ENCODE results near the gene ZNF212. TPM values are rescaled to one million over a fixed set of nuclear protein-coding genes. Genes with fewer than 3 reads are reported as not detected.
A peak's percentile ranks its signal among the peaks of the same experiment; 100 is the strongest.

The ZNF212 gene
- polyA plus RNA-seq, 1 of the 3 experiments (the other 2 are of a cell fraction): 11.5 TPM

- DNase-seq: peak; percentile 64
- Histone ChIP-seq H3K4me1 (ENCODE audit: control insufficient read depth in 1 of 2, insufficient read depth in 2 of 2, low read depth in 1 of 2, low read length in 1 of 2) (peaks cover 13 to 15% of the 10 kb centered on the region in 2 experiments; a peak in 2 of 4 replicates), H3K9me2 (no peaks in the 10 kb centered on the region), H4K20me1 (ENCODE audit: insufficient read depth) (peaks cover 16% of the 10 kb centered on the region), H3K4me2 (peak overlapping the region; percentile 99), H3K36me3 (replicated peaks in 1 of 2; ENCODE audit: control insufficient read depth in 1 of 2, insufficient read depth in 2 of 2, low read length in 1 of 2) (peaks cover 30 to 34% of the 10 kb centered on the region in 2 experiments), H3F3A (replicated peaks; ENCODE audit: insufficient read depth) (peaks cover 11% of the 10 kb centered on the region), H3K27ac (ENCODE audit: low read depth in 2 of 2, low read length in 1 of 2) (peak overlapping the region; percentile 46 to 93; a peak in 2 of 4 replicates), H2AFZ (ENCODE audit: low read depth) (no peak overlapping the region), H3K9ac (peak overlapping the region; percentile 85), H3K79me2 (ENCODE audit: insufficient read depth) (peaks cover 65% of the 10 kb centered on the region), H3K9me3 (no peaks in the 10 kb centered on the region), H3K4me3 (ENCODE audit: low read depth in 2 of 2, low read length in 1 of 2) (peak overlapping the region; percentile 90 to 91), H3K27me3 (ENCODE audit: insufficient read depth) (no peaks in the 10 kb centered on the region)
- TF ChIP-seq FOXJ3 (CRISPR knock-in tag; IDR thresholded peaks at IDR 0.05): no peak
- TF ChIP-seq, protein P1, sequence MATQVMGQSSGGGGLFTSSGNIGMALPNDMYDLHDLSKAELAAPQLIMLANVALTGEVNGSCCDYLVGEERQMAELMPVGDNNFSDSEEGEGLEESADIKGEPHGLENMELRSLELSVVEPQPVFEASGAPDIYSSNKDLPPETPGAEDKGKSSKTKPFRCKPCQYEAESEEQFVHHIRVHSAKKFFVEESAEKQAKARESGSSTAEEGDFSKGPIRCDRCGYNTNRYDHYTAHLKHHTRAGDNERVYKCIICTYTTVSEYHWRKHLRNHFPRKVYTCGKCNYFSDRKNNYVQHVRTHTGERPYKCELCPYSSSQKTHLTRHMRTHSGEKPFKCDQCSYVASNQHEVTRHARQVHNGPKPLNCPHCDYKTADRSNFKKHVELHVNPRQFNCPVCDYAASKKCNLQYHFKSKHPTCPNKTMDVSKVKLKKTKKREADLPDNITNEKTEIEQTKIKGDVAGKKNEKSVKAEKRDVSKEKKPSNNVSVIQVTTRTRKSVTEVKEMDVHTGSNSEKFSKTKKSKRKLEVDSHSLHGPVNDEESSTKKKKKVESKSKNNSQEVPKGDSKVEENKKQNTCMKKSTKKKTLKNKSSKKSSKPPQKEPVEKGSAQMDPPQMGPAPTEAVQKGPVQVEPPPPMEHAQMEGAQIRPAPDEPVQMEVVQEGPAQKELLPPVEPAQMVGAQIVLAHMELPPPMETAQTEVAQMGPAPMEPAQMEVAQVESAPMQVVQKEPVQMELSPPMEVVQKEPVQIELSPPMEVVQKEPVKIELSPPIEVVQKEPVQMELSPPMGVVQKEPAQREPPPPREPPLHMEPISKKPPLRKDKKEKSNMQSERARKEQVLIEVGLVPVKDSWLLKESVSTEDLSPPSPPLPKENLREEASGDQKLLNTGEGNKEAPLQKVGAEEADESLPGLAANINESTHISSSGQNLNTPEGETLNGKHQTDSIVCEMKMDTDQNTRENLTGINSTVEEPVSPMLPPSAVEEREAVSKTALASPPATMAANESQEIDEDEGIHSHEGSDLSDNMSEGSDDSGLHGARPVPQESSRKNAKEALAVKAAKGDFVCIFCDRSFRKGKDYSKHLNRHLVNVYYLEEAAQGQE (IDR thresholded peaks at IDR 0.05; ENCODE audit: low read depth, low read length): no peak
- TF ChIP-seq TAF1 (IDR thresholded peaks at IDR 0.05; ENCODE audit: borderline replicate concordance, low read depth, low read length): no peak
- TF ChIP-seq RXRA (IDR thresholded peaks at IDR 0.05; ENCODE audit: borderline replicate concordance, low read depth): no peak
- CTCF ChIA-PET: interaction anchor here (1.1 to 6.7 kb wide), 9 partner anchors 11 to 114 kb away, joined by 3 to 83 read pairs (median 13); partner anchors contain the start of genes ZNF398 and ZNF783
- 19% methylated on average over 5 of the region's 7 CpGs for WGBS (ENCODE audit: low lambda C conversion rate)
- POLR2A ChIA-PET: interaction anchor here (1.5 to 2.3 kb wide), 3 partner anchors 11 to 71 kb away, joined by 3 to 22 read pairs (median 9); partner anchors contain the start of genes ZNF398 and ZNF425
These were observed 42.7 kb upstream of the ZNF212 start for GRCh38 chr7:149196705-149197171.

DNA sequence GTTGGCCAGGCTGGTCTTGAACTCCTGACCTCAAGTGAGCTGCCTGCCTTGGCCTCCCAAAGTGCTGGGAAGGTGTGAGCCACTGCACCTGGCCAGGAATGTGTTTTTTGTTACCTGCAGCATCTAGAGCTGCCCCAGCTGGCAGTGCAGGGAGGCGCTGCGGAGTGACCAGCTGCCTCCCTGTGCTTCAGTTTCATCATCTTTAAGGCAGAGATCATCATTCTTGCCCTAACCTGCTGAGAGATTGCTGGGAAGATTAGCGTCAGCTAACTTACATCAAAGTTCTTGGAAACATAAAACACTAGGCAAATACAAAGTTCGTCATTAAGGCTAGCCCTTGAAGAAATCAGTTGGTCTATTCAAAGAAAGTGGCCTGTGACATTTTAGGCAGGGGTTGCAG lies 41.8 kb upstream of the ZNF212 start:
- TF ChIP-seq MEF2A (IDR thresholded peaks at IDR 0.05; ENCODE audit: borderline replicate concordance, low read depth) (no peak), MAX (IDR thresholded peaks at IDR 0.05; ENCODE audit: low read depth) (no peak), IRF3 (IDR thresholded peaks at IDR 0.05; ENCODE audit: low read depth, low read length) (no peak), ELF1 (IDR thresholded peaks at IDR 0.05) (no peak), NFIC (IDR thresholded peaks at IDR 0.05; ENCODE audit: borderline replicate concordance) (no peak), POLR2AphosphoS5 (IDR thresholded peaks at IDR 0.05; ENCODE audit: low read depth, low read length) (no peak), NRF1 (IDR thresholded peaks at IDR 0.05; ENCODE audit: low read depth, low read length) (no peak), USF1 (IDR thresholded peaks at IDR 0.05; ENCODE audit: borderline replicate concordance, low read depth) (no peak)
- TF ChIP-seq, protein P2, sequence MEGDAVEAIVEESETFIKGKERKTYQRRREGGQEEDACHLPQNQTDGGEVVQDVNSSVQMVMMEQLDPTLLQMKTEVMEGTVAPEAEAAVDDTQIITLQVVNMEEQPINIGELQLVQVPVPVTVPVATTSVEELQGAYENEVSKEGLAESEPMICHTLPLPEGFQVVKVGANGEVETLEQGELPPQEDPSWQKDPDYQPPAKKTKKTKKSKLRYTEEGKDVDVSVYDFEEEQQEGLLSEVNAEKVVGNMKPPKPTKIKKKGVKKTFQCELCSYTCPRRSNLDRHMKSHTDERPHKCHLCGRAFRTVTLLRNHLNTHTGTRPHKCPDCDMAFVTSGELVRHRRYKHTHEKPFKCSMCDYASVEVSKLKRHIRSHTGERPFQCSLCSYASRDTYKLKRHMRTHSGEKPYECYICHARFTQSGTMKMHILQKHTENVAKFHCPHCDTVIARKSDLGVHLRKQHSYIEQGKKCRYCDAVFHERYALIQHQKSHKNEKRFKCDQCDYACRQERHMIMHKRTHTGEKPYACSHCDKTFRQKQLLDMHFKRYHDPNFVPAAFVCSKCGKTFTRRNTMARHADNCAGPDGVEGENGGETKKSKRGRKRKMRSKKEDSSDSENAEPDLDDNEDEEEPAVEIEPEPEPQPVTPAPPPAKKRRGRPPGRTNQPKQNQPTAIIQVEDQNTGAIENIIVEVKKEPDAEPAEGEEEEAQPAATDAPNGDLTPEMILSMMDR (IDR thresholded peaks at IDR 0.05): no peak
- DNase-seq: no peak
- H3K4me3 ChIP-seq (ENCODE audit: low read depth in 2 of 2, low read length in 1 of 2): 0 out of 4 replicates have a peak overlapping the region, but pooled peaks of 1 of the 2 experiments have one; percentile 8
- no peaks in the 10 kb centered on the region for H3K9me3 ChIP-seq
- CTCF ChIA-PET: interaction anchor here (1.6 to 6.7 kb wide), 2 partner anchors 49 to 71 kb away, joined by 4 to 83 read pairs; partner anchors contain the start of gene ZNF398
- H3K4me2 ChIP-seq: peak overlapping the region; percentile 22; the same call in 1 of the 2 replicates
- H4K20me1 ChIP-seq (ENCODE audit: insufficient read depth): peaks cover 17% of the 10 kb centered on the region
- H2AFZ ChIP-seq (ENCODE audit: low read depth): no peak overlapping the region
- 75% methylated on average over 4 of the region's 4 CpGs for WGBS (ENCODE audit: low lambda C conversion rate)
- no peak overlapping the region for H3K9ac ChIP-seq
- no peaks in the 10 kb centered on the region for H3K9me2 ChIP-seq
- POLR2A ChIA-PET: no interaction called here
- H3K27ac ChIP-seq (ENCODE audit: low read depth in 2 of 2, low read length in 1 of 2): no peak overlapping the region
- peaks cover 13 to 15% of the 10 kb centered on the region in 2 experiments; a peak in 2 of 4 replicates for H3K4me1 ChIP-seq (ENCODE audit: control insufficient read depth in 1 of 2, insufficient read depth in 2 of 2, low read depth in 1 of 2, low read length in 1 of 2)
- no peaks in the 10 kb centered on the region for H3K27me3 ChIP-seq (ENCODE audit: insufficient read depth)
- H3F3A ChIP-seq (replicated peaks; ENCODE audit: insufficient read depth): peaks cover 11% of the 10 kb centered on the region
- peaks cover 30 to 44% of the 10 kb centered on the region in 2 experiments for H3K36me3 ChIP-seq (replicated peaks in 1 of 2; ENCODE audit: control insufficient read depth in 1 of 2, insufficient read depth in 2 of 2, low read length in 1 of 2)
- H3K79me2 ChIP-seq (ENCODE audit: insufficient read depth): peaks cover 75% of the 10 kb centered on the region

Data from SK-N-SH (cell line).